ENCODE results near the gene AFG1L.
"Not testable (repeated sequence)": the region's sequence is repeated elsewhere in the genome, so short reads cannot be mapped to it uniquely, and the experiment has no call there.

Gene AFG1L

DNA sequence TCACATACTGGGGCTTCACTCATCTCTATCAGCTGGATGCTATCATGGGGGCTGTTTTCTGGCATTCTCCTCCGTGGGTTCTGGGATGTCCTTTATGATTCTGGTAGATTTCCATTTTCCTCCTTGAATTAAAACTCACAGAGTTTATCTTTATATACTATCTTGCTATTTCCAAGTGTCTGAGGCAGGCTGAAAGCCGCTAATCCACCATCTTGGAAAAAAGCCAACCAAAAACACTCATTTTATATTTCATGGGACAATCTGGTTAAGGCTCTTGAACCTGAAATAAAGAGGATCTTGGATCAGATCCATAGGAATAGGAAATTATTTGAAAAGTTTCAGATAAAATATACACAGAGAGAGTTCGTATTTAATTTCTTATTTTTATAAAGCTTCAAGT lies 86.0 kb downstream of the AFG1L start:
- DNase-seq (no peak), ATAC-seq (ENCODE audit: insufficient read depth, low read depth) (no peak)
- Histone ChIP-seq H2AFZ (ENCODE audit: low read depth, low read length) (no peak overlapping the region), H3K27ac (ENCODE audit: low read length) (no peak overlapping the region), H3K9ac (ENCODE audit: low read depth, low read length) (no peak overlapping the region), H3K9me3 (ENCODE audit: insufficient read depth, low read length, severe bottlenecking) (no peaks in the 10 kb centered on the region), H3K79me2 (ENCODE audit: insufficient read depth, low read length) (no peaks in the 10 kb centered on the region), H3K4me3 (ENCODE audit: low read depth in 1 of 2, low read length in 2 of 2) (no peak overlapping the region), H3K4me2 (ENCODE audit: insufficient read depth, low read length) (no peak overlapping the region), H4K20me1 (ENCODE audit: insufficient read depth, low read length) (no peaks in the 10 kb centered on the region), H3K36me3 (ENCODE audit: insufficient read depth, low read length) (peaks cover 11% of the 10 kb centered on the region), H3K27me3 (ENCODE audit: insufficient read depth, low read length, poor library complexity) (no peaks in the 10 kb centered on the region), H3K4me1 (ENCODE audit: insufficient read depth, low read length) (no peaks in the 10 kb centered on the region)
- no peak for TF ChIP-seq EZH2 (IDR thresholded peaks at IDR 0.05; ENCODE audit: borderline replicate concordance, low read depth, low read length, severe bottlenecking)

DNA sequence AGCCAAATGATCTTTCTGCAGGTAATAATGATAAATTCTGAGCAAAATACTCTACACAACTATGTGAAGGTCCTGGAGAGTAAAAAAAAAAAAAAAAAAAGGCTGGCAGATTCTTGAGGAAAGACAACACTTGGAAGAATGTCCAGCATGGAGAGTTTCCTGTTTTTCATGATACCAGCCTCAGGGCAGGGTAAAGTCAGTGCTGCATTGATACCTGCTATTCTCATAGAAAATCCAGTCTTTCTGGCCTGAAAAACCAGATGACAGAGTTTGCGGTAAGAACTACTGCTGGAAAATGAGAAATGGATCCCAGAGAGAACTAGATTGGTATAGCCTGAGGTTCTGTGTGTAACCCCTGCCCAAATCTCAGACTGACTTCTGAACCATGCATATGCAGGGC lies 89.1 kb downstream of the AFG1L start:
- Histone ChIP-seq H3K4me2 (ENCODE audit: insufficient read depth, low read length) (no peak overlapping the region), H3K36me3 (ENCODE audit: insufficient read depth, low read length) (peaks cover 11% of the 10 kb centered on the region), H3K4me1 (ENCODE audit: insufficient read depth, low read length) (no peaks in the 10 kb centered on the region), H3K79me2 (ENCODE audit: insufficient read depth, low read length) (no peaks in the 10 kb centered on the region), H3K9me3 (ENCODE audit: insufficient read depth, low read length, severe bottlenecking) (no peaks in the 10 kb centered on the region), H4K20me1 (ENCODE audit: insufficient read depth, low read length) (no peaks in the 10 kb centered on the region), H3K9ac (ENCODE audit: low read depth, low read length) (no peak overlapping the region), H3K4me3 (ENCODE audit: low read depth in 1 of 2, low read length in 2 of 2) (no peak overlapping the region), H3K27ac (ENCODE audit: low read length) (no peak overlapping the region), H3K27me3 (ENCODE audit: insufficient read depth, low read length, poor library complexity) (no peaks in the 10 kb centered on the region), H2AFZ (ENCODE audit: low read depth, low read length) (no peak overlapping the region)
- TF ChIP-seq, protein P1, sequence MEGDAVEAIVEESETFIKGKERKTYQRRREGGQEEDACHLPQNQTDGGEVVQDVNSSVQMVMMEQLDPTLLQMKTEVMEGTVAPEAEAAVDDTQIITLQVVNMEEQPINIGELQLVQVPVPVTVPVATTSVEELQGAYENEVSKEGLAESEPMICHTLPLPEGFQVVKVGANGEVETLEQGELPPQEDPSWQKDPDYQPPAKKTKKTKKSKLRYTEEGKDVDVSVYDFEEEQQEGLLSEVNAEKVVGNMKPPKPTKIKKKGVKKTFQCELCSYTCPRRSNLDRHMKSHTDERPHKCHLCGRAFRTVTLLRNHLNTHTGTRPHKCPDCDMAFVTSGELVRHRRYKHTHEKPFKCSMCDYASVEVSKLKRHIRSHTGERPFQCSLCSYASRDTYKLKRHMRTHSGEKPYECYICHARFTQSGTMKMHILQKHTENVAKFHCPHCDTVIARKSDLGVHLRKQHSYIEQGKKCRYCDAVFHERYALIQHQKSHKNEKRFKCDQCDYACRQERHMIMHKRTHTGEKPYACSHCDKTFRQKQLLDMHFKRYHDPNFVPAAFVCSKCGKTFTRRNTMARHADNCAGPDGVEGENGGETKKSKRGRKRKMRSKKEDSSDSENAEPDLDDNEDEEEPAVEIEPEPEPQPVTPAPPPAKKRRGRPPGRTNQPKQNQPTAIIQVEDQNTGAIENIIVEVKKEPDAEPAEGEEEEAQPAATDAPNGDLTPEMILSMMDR (IDR thresholded peaks at IDR 0.05; ENCODE audit: borderline replicate concordance, extremely low read depth, low read length, poor library complexity, severe bottlenecking): no peak
- TF ChIP-seq EZH2 (IDR thresholded peaks at IDR 0.05; ENCODE audit: borderline replicate concordance, low read depth, low read length, severe bottlenecking): no peak
- no peak for ATAC-seq (ENCODE audit: insufficient read depth, low read depth)
- DNase-seq: no peak

GRCh38 chr6:108389190-108389589 lies 94.3 kb downstream of the AFG1L start:
- H3K4me2 ChIP-seq (ENCODE audit: insufficient read depth, low read length); H4K20me1 ChIP-seq (ENCODE audit: insufficient read depth, low read length); H3K27me3 ChIP-seq (ENCODE audit: insufficient read depth, low read length, poor library complexity); H3K27ac ChIP-seq (ENCODE audit: low read length); H3K79me2 ChIP-seq (ENCODE audit: insufficient read depth, low read length); ATAC-seq (ENCODE audit: insufficient read depth, low read depth); H3K9ac ChIP-seq (ENCODE audit: low read depth, low read length); H3K4me3 ChIP-seq (ENCODE audit: low read depth in 1 of 2, low read length in 2 of 2); H2AFZ ChIP-seq (ENCODE audit: low read depth, low read length); H3K9me3 ChIP-seq (ENCODE audit: insufficient read depth, low read length, severe bottlenecking); DNase-seq; H3K4me1 ChIP-seq (ENCODE audit: insufficient read depth, low read length); H3K36me3 ChIP-seq (ENCODE audit: insufficient read depth, low read length): not testable (repeated sequence)

GRCh38 chr6:108395297-108395696 lies 100.4 kb downstream of the AFG1L start:
- no peaks in the 10 kb centered on the region for H3K27me3 ChIP-seq (ENCODE audit: insufficient read depth, low read length, poor library complexity)
- H3K9me3 ChIP-seq (ENCODE audit: insufficient read depth, low read length, severe bottlenecking): no peaks in the 10 kb centered on the region
- H3K4me1 ChIP-seq (ENCODE audit: insufficient read depth, low read length): no peaks in the 10 kb centered on the region
- H3K36me3 ChIP-seq (ENCODE audit: insufficient read depth, low read length): no peaks in the 10 kb centered on the region
- ATAC-seq (ENCODE audit: insufficient read depth, low read depth) (no peak), DNase-seq (no peak)
- H4K20me1 ChIP-seq (ENCODE audit: insufficient read depth, low read length): no peaks in the 10 kb centered on the region
- no peak overlapping the region for H3K4me3 ChIP-seq (ENCODE audit: low read depth in 1 of 2, low read length in 2 of 2)
- H3K27ac ChIP-seq (ENCODE audit: low read length): no peak overlapping the region
- TF ChIP-seq, protein P1 (IDR thresholded peaks at IDR 0.05; ENCODE audit: borderline replicate concordance, extremely low read depth, low read length, poor library complexity, severe bottlenecking): no peak
- no peak overlapping the region for H3K9ac ChIP-seq (ENCODE audit: low read depth, low read length)
- H3K4me2 ChIP-seq (ENCODE audit: insufficient read depth, low read length): no peak overlapping the region
- no peaks in the 10 kb centered on the region for H3K79me2 ChIP-seq (ENCODE audit: insufficient read depth, low read length)
- H2AFZ ChIP-seq (ENCODE audit: low read depth, low read length): no peak overlapping the region
